Measurements from ENCODE around the gene PDE11A.

GRCh38 chr2:177970670-177971454 lies 101.7 kb downstream of the PDE11A start:
- TF ChIP-seq NFRKB (IDR thresholded peaks at IDR 0.05) (no peak), ARNT (IDR thresholded peaks at IDR 0.05) (no peak)
